ENCODE results near the gene DDIT4.
"Not testable (repeated sequence)": the region's sequence is repeated elsewhere in the genome, so short reads cannot be mapped to it uniquely, and the experiment has no call there.

DDIT4 gene

DNA sequence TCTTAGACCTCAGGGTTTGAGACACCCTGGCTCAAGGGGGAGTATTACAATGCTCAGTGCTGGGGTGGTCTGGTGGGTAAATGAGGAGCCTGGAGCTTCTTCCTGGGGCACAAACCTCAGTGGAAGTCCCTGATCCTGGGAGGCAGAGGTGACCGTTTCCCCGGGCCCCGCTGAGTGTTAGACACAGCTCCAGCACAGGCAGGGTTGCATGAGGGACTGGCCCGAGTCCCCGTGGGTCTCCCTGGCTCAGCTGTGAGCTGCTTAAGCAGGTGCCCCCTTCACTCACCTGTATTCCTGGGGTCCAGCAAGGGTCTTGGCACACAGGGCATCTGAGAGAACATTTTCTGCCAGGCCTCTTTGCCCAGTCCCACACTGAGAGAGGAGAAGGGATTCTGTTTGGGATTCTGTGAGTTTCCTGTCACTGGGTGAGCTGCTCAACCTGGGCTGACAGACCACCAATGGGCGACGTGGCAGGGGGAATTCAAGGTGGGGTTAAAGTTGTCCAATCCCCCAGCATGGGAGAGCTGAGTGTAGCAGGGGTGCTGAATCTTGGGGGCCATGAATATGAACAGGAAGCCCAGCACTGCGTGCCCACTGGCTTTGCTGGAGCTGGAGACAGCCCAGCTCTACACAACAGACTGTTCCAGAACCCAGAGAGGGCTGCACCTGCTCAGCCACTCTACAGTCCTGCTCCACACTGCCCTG is 29.9 kb downstream of the DDIT4 start:
- no peak for TF ChIP-seq CTCF (IDR thresholded peaks at IDR 0.05; ENCODE audit: insufficient read depth, low read depth, low read length, missing control alignments)
- no peak overlapping the region for H3K4me3 ChIP-seq (ENCODE audit: low read length)
- no peak for DNase-seq (ENCODE audit: low read depth)

DNA sequence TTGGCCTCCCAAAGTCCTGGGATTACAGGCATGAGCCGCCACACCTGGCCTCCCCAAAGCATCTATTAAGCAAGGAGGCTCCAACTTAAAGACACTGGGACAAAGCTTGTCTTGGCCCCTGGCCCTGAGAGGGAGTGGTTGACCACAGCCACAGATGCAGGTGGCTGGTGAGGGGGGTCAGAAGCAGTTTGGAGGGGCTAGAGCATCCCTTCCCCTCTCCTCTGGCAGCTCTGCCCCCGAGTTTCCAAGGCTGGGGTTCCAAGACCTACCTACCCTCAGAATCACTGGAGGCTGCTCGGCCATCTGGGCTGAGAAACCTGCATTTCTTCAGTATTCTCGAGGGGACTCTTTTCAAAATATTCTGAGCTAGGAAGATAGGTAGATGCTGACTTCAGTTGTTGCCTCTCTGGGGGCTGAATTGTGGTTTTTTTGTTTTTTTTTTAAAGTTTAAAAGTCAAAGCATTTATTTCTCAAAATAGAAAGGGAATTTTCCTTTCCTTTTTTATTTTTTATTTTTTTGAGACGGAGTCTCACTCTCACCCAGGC is 32.6 kb downstream of the DDIT4 start:
- DNase-seq (ENCODE audit: low read depth), result no peak
- H3K4me3 ChIP-seq (ENCODE audit: low read length), result no peak overlapping the region
- no peak for TF ChIP-seq CTCF (IDR thresholded peaks at IDR 0.05; ENCODE audit: insufficient read depth, low read depth, low read length, missing control alignments)

DNA sequence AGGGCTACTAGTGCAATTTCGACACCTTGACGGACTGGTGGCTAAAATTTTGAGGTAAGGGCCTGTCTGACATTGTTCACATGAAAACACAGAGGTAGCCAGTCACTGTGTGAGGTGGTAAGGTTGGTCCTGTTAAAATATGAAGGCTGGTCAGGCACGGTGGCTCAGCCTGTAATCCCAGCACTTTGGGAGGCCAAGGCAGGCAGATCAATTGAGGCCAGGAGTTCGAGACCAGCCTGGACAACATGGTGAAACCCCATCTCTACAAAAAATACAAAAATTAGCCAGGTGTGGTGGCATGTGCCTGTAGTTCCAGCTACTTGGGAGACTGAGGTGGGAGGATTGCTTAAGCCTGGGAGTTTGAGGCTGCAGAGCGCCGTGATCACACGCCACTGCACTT is 34.0 kb downstream of the DDIT4 start:
- H3K4me3 ChIP-seq (ENCODE audit: low read length); DNase-seq (ENCODE audit: low read depth): not testable (repeated sequence)

DNA sequence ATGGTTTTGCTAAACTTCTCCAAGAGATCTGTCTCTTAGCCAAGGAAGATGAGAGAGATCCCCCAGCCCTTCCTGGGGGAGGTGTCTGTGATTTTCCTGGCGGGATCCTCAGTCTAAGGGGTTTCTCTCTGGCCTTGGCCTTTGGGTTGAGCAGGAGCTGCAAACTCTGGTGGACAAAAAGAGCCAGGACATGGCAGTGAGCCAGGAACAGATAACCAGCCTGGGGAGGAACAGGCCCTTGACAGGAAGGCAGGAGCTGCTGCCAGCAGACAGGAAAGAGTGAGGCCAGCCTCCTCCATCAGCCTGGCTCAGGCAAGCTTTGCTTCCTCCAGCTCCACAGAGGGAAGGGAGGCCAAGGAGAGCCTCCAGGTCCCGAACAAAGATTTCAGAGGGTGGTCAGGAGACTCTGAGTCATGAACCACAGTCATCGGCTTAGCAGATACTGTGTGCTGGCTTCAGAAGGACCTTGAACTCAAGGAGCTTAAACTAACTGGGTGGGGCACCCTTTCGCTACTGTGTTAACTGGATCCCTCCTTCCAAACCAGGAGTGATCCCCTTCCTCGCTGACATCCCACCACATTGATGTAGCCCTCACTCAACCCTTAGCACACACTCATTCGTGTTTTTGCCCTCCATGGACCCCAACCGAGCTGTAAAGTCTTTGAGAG is 34.7 kb downstream of the DDIT4 start:
- no peak overlapping the region for H3K4me3 ChIP-seq (ENCODE audit: low read length)
- no peak for TF ChIP-seq CTCF (IDR thresholded peaks at IDR 0.05; ENCODE audit: insufficient read depth, low read depth, low read length, missing control alignments)
- DNase-seq (ENCODE audit: low read depth), result peak; percentile 80

- no peak for DNase-seq (ENCODE audit: low read depth)
- no peak overlapping the region for H3K4me3 ChIP-seq (ENCODE audit: low read length)
- TF ChIP-seq CTCF (IDR thresholded peaks at IDR 0.05; ENCODE audit: insufficient read depth, low read depth, low read length, missing control alignments), result no peak
Measured at GRCh38 chr10:72309290-72310240, 35.8 kb downstream of the DDIT4 start.

DNA sequence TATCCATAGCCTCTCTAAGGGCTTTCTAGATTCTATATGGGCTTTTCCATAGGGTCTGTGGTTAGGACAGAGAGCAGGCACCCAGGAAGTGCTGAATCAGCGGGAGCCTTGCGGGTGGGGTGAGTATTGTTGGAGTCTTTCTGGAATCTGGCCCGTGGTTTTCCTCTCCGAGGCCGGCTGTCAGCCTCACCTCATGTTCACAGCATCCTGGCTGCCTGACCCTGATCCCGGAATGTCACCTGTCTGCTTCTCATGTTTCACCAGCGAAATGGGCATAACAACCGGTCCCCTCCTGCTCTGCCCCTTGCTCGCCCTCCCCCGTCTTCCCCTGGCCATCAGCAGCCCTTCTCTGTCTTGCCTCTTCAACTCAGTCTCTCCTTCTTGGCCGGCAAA is 36.5 kb downstream of the DDIT4 start:
- H3K4me3 ChIP-seq (ENCODE audit: low read length), result no peak overlapping the region
- peak; percentile 59 for DNase-seq (ENCODE audit: low read depth)
- no peak for TF ChIP-seq CTCF (IDR thresholded peaks at IDR 0.05; ENCODE audit: insufficient read depth, low read depth, low read length, missing control alignments)

DNA sequence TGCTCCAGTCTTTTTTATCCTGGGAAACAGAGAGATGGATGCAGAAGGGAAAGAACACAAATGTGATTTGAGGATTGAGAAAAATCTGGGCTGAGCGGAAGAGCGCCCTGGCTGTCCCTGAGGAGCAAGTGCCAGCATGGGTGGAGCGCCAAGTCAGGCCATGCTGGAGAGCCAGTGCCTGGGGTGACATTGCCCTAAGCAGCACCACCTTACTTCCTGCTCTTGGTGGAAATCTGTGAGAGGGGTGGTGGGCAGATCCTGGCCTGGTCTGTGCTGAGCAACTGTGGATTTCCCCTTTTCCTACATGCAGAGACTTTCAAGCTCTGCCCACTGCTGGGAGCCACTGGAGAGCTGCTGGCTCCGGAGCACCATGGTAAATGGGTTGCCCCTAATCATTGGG is 36.9 kb downstream of the DDIT4 start:
- TF ChIP-seq CTCF (IDR thresholded peaks at IDR 0.05; ENCODE audit: insufficient read depth, low read depth, low read length, missing control alignments), result no peak
- DNase-seq (ENCODE audit: low read depth), result peak; percentile 57
- H3K4me3 ChIP-seq (ENCODE audit: low read length), result no peak overlapping the region
